Choroid plexus epithelial cell (primary cell): ENCODE results near the gene LRP2.

Experiments
- DNase-seq: peaks from one replicate; pipeline ENCODE4 v3.0.0-alpha.2; 2010; ENCODE audit warnings: low read depth
- H3K4me3 ChIP-seq: 2 replicates; pipeline ENCODE4 v1.5.1; 2011; ENCODE audit warnings: low read depth, mild to moderate bottlenecking, control low read depth, low read length, moderate library complexity
- TF ChIP-seq, protein P1 (sequence below): conservative IDR thresholded peaks from 2 replicates; pipeline ENCODE4 v1.5.1; 2011; ENCODE audit warnings: low read depth, mild to moderate bottlenecking, control low read depth, inconsistent platforms, low read length, moderate library complexity

LRP2 gene

DNA sequence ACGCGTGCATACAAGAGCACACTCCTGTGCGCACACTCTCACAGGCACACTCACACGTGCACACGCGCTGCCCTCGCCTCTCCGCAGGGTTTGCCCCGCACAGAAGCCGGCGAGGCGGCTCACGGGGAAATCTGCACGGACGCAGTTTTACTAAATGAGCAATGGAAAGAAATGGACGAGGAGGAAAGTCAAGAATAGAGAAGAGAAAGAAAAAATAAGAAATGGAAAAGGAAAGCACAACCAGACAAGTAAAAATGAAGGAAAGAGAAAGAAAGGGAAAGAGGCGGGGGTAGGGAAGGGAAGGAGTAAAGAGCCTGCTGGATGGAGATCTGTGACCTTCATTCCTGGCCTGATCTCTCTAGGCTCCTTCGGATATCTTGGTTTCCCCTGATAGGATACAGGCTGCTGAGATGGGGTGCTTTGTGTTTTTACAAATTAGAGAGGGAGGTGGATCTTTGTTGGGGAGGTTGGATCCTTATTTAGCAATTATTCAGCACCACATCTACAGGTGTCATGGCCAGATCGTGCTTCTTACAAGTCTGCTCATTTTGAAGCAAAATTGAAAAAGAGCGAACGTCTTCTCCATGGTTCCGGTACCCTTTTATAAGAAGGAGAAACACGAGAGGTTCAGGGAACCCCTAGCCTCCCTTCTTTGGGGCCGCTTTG, 693 bp upstream of the LRP2 start:
- TF ChIP-seq, protein P1, sequence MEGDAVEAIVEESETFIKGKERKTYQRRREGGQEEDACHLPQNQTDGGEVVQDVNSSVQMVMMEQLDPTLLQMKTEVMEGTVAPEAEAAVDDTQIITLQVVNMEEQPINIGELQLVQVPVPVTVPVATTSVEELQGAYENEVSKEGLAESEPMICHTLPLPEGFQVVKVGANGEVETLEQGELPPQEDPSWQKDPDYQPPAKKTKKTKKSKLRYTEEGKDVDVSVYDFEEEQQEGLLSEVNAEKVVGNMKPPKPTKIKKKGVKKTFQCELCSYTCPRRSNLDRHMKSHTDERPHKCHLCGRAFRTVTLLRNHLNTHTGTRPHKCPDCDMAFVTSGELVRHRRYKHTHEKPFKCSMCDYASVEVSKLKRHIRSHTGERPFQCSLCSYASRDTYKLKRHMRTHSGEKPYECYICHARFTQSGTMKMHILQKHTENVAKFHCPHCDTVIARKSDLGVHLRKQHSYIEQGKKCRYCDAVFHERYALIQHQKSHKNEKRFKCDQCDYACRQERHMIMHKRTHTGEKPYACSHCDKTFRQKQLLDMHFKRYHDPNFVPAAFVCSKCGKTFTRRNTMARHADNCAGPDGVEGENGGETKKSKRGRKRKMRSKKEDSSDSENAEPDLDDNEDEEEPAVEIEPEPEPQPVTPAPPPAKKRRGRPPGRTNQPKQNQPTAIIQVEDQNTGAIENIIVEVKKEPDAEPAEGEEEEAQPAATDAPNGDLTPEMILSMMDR, result no peak
- H3K4me3 ChIP-seq, result peak overlapping the region; percentile 25
- peak; percentile 1 for DNase-seq

DNA sequence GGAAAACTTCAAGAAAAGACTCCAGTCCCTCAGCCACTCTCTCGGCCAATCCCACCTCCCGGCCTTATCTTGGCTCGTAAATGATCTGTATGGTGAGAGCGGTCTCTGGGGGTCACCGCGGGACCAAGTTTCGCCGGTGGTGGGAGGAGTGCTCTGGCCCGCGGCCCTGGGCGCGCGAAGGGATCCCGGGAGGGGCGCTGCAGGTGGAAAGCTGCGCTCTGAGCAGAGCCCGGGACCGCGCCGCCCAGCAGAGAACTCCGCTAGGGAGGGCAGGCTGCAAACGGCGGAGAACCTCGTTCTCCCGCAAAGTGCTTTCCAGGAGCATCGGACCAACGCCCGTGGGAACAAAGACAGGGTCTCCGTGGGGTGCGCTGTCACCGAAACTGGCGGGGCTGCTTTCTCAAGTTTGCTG, 622 bp downstream of the LRP2 start:
- DNase-seq, result peak; percentile 6
- TF ChIP-seq, protein P1, result no peak
- H3K4me3 ChIP-seq, result peak overlapping the region; percentile 30

DNA sequence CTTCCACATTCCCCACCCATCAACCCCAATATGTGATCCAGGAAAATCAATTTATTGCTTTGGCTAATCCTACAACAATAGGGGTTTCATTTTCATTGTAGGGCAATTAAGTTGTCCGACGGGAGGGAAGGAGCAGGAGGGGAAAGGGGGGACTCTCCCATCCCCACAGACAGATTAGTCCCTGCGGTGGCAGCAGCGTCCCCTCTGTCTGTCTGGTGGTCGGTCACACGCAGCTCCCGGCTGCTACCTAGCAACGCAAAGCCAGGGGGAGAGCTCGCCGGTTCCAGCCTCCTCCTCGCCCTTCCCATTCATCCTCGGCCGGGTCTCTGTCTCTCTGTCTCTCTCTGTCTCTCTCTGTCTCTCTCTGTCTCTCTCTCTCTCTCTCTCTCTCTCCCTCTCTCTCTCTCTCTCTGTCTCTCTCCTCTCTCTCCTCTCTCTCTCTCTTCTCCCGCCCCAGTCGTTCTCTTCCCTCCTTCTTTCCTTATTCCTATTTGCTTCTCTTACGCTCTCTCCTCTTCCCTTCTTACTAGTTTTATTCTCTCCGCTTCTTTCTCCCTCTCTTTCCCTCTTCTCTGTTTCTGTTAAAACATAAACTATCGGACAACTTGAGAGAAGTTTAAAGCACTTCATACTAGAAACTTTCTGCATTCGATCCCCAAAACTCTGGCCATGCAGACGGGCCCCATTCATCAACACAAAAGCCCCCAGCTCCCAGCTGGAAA, 1.2 kb downstream of the LRP2 start:
- TF ChIP-seq, protein P1, result no peak
- no peak for DNase-seq
- H3K4me3 ChIP-seq, result peak overlapping the region; percentile 30

DNA sequence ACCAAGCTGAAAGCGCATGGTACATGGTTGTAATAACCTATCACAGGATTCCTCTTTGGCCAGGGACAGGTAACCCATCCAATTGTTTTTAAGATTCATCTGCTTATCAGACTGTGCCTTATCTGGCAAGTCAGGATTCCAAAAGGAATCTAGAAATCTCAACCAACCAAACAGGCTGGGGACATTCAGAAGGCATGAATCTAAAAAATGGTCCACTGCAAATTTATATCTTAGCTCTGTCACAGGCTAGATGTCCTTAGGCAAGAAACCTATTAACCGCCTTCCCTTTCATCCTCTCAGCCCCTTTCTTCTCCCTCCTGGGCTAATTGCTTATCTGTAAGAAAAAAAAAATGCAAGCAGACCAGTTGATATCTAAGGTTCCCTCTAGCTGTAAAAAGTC, 4.3 kb downstream of the LRP2 start:
- H3K4me3 ChIP-seq, result no peak overlapping the region
- DNase-seq, result no peak
- TF ChIP-seq, protein P1, result no peak

DNA sequence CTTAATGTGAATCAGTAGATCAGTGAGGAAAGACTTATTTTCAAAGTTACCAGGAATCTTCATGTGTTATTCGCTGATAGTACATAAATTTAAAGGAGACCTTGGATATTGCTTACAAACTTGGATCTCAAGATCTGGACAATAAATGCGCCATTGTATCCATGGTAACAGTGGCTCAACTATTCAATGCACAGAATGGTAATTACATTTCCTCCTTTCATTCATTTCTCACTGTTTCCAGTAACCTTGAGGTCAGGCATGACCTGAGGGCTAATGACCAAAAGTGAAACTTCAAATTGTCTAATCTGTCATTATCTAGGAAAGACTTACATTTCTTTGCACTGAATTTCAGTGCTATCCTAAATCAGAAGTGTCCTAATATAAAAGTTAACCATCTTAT, 8.1 kb downstream of the LRP2 start:
- TF ChIP-seq, protein P1, result no peak
- no peak overlapping the region for H3K4me3 ChIP-seq
- DNase-seq, result no peak

DNA sequence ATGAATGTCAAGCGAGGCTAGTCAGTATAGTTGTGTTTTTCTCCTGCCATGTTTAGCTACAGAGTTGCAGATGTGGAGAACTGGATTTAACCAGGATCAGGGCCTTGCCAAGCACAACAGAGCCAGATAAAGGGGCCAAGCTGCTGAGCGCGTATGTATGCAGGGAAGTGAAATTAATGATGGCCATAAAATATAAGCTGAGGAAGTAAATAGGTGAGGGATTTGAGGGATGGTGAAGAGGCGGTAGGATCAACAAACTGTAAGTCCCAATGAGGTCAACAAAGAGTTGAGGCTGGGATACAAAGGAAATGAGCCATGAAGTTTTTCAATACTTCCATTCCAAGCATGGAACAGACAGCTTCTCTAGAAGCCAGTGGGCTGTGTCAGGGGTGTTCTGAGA, 10.6 kb downstream of the LRP2 start:
- TF ChIP-seq, protein P1, result no peak

DNA sequence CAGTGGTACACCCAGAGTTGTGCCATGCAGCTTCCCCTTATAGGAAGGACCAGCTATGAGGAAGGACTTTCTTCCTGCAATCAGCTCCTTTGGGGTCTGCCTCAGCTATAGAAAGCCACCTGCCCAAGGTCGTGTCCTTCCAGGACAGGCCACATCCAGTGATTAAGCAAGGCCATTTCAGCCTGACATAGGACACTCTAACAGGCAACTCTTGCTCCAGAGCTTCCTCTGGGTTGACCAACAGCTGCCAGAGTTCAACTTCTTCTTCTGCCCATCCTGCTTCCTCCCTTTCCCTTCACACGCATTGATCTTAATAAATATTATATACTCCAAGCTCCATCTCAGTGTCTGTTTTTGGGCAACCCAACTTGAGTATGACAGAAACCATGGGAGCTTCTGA, 12.8 kb downstream of the LRP2 start:
- no peak for DNase-seq
- TF ChIP-seq, protein P1, result no peak

More for the DNA sequence above, 10.6 kb downstream of the LRP2 start:
- H3K4me3 ChIP-seq, result no peak overlapping the region
- DNase-seq, result no peak

More for the DNA sequence above, 12.8 kb downstream of the LRP2 start:
- no peak overlapping the region for H3K4me3 ChIP-seq
